Vagina (tissue), 2 donors: ENCODE measurements around the gene AP2B1.

Experiments used
- POLR2AphosphoS5 ChIP-seq, 2 donors: sonication (generic); formaldehyde crosslinking; IDR thresholded peaks; one replicate each; pipeline ENCODE4 v1.9.0; 2017; ENCODE audit warnings: antibody characterized with exemption in 2 of 2, mild to moderate bottlenecking in 2 of 2, low read depth in 1 of 2; ENCODE audit not compliant: insufficient read depth in 1 of 2
- TF ChIP-seq, protein P1 (sequence below), 3 experiments: fragments of 450-650 bp in 2 of 3; fragments of 200-600 bp in 1 of 3; sonication (generic) in 1 of 3; IDR thresholded peaks; one replicate each; pipeline ENCODE4 v1.5.1; 2017 to 2019; ENCODE audit warnings: antibody characterized with exemption in 3 of 3, mild to moderate bottlenecking in 2 of 3, moderate library complexity in 2 of 3

DNA sequence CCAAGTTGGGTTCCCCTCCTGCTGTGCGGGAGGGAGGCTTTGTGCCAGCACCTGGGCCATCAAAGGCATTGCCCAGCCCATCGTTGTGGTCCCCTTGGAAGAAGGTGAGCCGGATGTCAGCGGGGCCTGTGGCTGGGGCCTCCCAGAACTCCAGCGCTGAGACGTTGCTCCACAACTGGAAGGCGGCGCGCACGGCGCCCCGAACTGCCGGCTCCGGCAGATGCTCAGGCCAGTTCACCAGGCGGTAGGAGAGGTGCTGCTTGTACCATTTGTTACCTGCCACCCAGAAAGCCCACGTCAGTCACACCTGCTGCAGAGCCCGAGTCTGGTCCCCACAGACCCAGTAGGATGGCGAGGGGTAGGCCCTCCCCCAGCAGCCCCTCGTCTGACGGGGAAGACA lies 186.0 kb downstream of the AP2B1 start:
- TF ChIP-seq, protein P1, sequence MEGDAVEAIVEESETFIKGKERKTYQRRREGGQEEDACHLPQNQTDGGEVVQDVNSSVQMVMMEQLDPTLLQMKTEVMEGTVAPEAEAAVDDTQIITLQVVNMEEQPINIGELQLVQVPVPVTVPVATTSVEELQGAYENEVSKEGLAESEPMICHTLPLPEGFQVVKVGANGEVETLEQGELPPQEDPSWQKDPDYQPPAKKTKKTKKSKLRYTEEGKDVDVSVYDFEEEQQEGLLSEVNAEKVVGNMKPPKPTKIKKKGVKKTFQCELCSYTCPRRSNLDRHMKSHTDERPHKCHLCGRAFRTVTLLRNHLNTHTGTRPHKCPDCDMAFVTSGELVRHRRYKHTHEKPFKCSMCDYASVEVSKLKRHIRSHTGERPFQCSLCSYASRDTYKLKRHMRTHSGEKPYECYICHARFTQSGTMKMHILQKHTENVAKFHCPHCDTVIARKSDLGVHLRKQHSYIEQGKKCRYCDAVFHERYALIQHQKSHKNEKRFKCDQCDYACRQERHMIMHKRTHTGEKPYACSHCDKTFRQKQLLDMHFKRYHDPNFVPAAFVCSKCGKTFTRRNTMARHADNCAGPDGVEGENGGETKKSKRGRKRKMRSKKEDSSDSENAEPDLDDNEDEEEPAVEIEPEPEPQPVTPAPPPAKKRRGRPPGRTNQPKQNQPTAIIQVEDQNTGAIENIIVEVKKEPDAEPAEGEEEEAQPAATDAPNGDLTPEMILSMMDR (IDR thresholded peaks at IDR 0.05) = no peak
- no peak for TF ChIP-seq POLR2AphosphoS5 (IDR thresholded peaks at IDR 0.05; ENCODE audit: insufficient read depth in 1 of 2, low read depth in 1 of 2)
